ENCODE data around the gene GDI2. TPM values are rescaled to one million over a fixed set of nuclear protein-coding genes. Genes with fewer than 3 reads are reported as not detected.

Gene GDI2
- total and polyA plus RNA-seq, 2 of the 13 experiments (the other 11 are each of a cell fraction or from before 2014, with no cell fraction given) = 153 to 477 TPM

GRCh38 chr10:5840314-5841307, 27.4 kb upstream of the GDI2 start (continued):
- peak; percentile 56; the same call in 1 of the 2 replicates for TF ChIP-seq THAP7 (CRISPR knock-in tag; IDR thresholded peaks at IDR 0.05)
- no peak for TF ChIP-seq MBD4 (IDR thresholded peaks at IDR 0.05; ENCODE audit: borderline replicate concordance, low read length)
- TF ChIP-seq SNAPC5 (CRISPR knock-in tag; IDR thresholded peaks at IDR 0.05; ENCODE audit: borderline replicate concordance) = no peak; the same call in 1 of the 2 replicates
- peak; percentile 65; the same call in 1 of the 2 replicates for TF ChIP-seq KDM5B (CRISPR knock-in tag; IDR thresholded peaks at IDR 0.05; ENCODE audit: borderline replicate concordance)
- TF ChIP-seq ZNF703 (CRISPR knock-in tag; IDR thresholded peaks at IDR 0.05; ENCODE audit: borderline replicate concordance) = no peak
- TF ChIP-seq ZNF558 (CRISPR knock-in tag; IDR thresholded peaks at IDR 0.05; ENCODE audit: borderline replicate concordance) = peak; percentile 24; the same call in 1 of the 2 replicates
- TF ChIP-seq NFYB (CRISPR knock-in tag; IDR thresholded peaks at IDR 0.05) = no peak
- no peak for TF ChIP-seq PTBP1 (IDR thresholded peaks at IDR 0.05; ENCODE audit: low read depth, low read length, poor library complexity, severe bottlenecking)
- TF ChIP-seq NR1H2 (CRISPR knock-in tag; IDR thresholded peaks at IDR 0.05; ENCODE audit: borderline replicate concordance, low read depth) = peak; percentile 47; the same call in 1 of the 2 replicates
- TF ChIP-seq IRF9 (CRISPR knock-in tag; IDR thresholded peaks at IDR 0.05; ENCODE audit: borderline replicate concordance) = no peak
- TF ChIP-seq MTERF4 (CRISPR knock-in tag; IDR thresholded peaks at IDR 0.05) = peak; percentile 74; the same call in 1 of the 2 replicates
- 0 out of 2 replicates have a peak, but pooled peaks have one; percentile 3 for TF ChIP-seq ZNF530 (CRISPR knock-in tag; IDR thresholded peaks at IDR 0.05; ENCODE audit: low read depth)
- TF ChIP-seq FOXJ3 (CRISPR knock-in tag; IDR thresholded peaks at IDR 0.05; ENCODE audit: borderline replicate concordance) = no peak
- no peak for TF ChIP-seq HNF4G (IDR thresholded peaks at IDR 0.05; ENCODE audit: borderline replicate concordance, low read depth, low read length)
- peak; percentile 41; the same call in 1 of the 2 replicates for TF ChIP-seq HNF4G (CRISPR knock-in tag; IDR thresholded peaks at IDR 0.05; ENCODE audit: borderline replicate concordance, low read depth)
- peak; percentile 20; the same call in 1 of the 2 replicates for TF ChIP-seq ZBTB26 (CRISPR knock-in tag; IDR thresholded peaks at IDR 0.05; ENCODE audit: borderline replicate concordance)
- TF ChIP-seq JARID2 (CRISPR knock-in tag; IDR thresholded peaks at IDR 0.05; ENCODE audit: insufficient replicate concordance) = no peak
- no peak for TF ChIP-seq CSRNP1 (CRISPR knock-in tag; IDR thresholded peaks at IDR 0.05)
- TF ChIP-seq ZGPAT (CRISPR knock-in tag; IDR thresholded peaks at IDR 0.05) = peak; percentile 72
